ENCODE results near the gene THOC1. TPM values are rescaled to one million over a fixed set of nuclear protein-coding genes. Genes with fewer than 3 reads are reported as not detected.

THOC1 gene
- total and polyA plus RNA-seq, 2 donors (not counting 3 experiments of a cell fraction or from before 2014, with no cell fraction given), result 12.0 to 50.5 TPM

- BruUV-seq (replicated peaks), result no TSS peak
- dilution Hi-C loops (cut with MboI; ENCODE audit: extremely low pct_ligation_motif_present, low sequenced_read_pairs) (no loop called here), intact Hi-C loops (cut with micrococcal nuclease) (no loop called here)
- no peak for FAIRE-seq
- Histone ChIP-seq H3K27ac (ENCODE audit: insufficient read depth, low read depth, low read length) (no peak overlapping the region), H3K4me2 (ENCODE audit: insufficient read depth, low read length) (no peak overlapping the region), H2AFZ (ENCODE audit: low read depth, low read length) (no peak overlapping the region), H3K4me3 (replicated peaks in 1 of 3; ENCODE audit: insufficient read depth in 1 of 3, low read depth in 1 of 3, low read length in 3 of 3) (no peak overlapping the region), H3K4me1 (ENCODE audit: control insufficient read depth, extremely low read depth, insufficient read depth, low read length) (no peaks in the 10 kb centered on the region), H3K9me3 (replicated peaks; ENCODE audit: control insufficient read depth, insufficient read depth, low read length) (no peaks in the 10 kb centered on the region), H3K79me2 (ENCODE audit: control insufficient read depth, insufficient read depth, low read length) (no peaks in the 10 kb centered on the region), H3K27me3 (ENCODE audit: control insufficient read depth in 2 of 2, insufficient read depth in 2 of 2, low read length in 2 of 2) (no peaks in the 10 kb centered on the region), H3K9ac (replicated peaks; ENCODE audit: extremely low read depth, insufficient read depth, low read length) (no peak overlapping the region), H4K20me1 (replicated peaks; ENCODE audit: control insufficient read depth, extremely low read depth, insufficient read depth, low read length) (no peaks in the 10 kb centered on the region), H3K36me3 (ENCODE audit: control insufficient read depth in 2 of 2, extremely low read depth in 1 of 2, insufficient read depth in 2 of 2, low read length in 2 of 2) (no peaks in the 10 kb centered on the region), H3K9me1 (replicated peaks; ENCODE audit: control insufficient read depth, extremely low read depth, insufficient read depth, low read length) (no peaks in the 10 kb centered on the region)
- TF ChIP-seq POLR2AphosphoS5 (IDR thresholded peaks at IDR 0.05; ENCODE audit: insufficient read depth, low read depth, low read length) (no peak), MYC (IDR thresholded peaks at IDR 0.05; ENCODE audit: low read depth, low read length) (no peak), GATA2 (IDR thresholded peaks at IDR 0.05; ENCODE audit: insufficient read depth, insufficient read length, low read depth, low read length) (no peak), MAX (IDR thresholded peaks at IDR 0.05; ENCODE audit: insufficient read depth, insufficient read length) (no peak), POLR2A (IDR thresholded peaks at IDR 0.05; ENCODE audit: low read depth, low read length) (no peak), JUN (IDR thresholded peaks at IDR 0.05; ENCODE audit: borderline replicate concordance, insufficient read depth, insufficient read length, low read depth) (no peak), CTCF (IDR thresholded peaks at IDR 0.05; ENCODE audit: extremely low read depth in 1 of 2, insufficient read depth in 1 of 2, low read depth in 1 of 2, low read length in 2 of 2) (no peak), EZH2 (IDR thresholded peaks at IDR 0.05; ENCODE audit: borderline replicate concordance, low read depth, low read length, severe bottlenecking) (no peak), FOS (IDR thresholded peaks at IDR 0.05; ENCODE audit: borderline replicate concordance, insufficient read depth, low read length) (no peak)
- no peak for DNase-seq (ENCODE audit: low read depth, low spot score)
- ChIA-PET POLR2A (no interaction called here), CTCF (interaction anchor here (1.0 kb wide), 1 partner anchor 11 kb away, joined by 6 read pairs; no protein-coding TSS in a partner anchor)
Measured at GRCh38 chr18:231563-231962, 36.3 kb downstream of the THOC1 start.
